ENCODE measurements around the gene PFKFB2. TPM values are rescaled to one million over a fixed set of nuclear protein-coding genes. Genes with fewer than 3 reads are reported as not detected.

Gene PFKFB2
- total and polyA plus RNA-seq, 2 donors (not counting 1 experiment from before 2014, with no cell fraction given) = 6.5 to 18.2 TPM

DNA sequence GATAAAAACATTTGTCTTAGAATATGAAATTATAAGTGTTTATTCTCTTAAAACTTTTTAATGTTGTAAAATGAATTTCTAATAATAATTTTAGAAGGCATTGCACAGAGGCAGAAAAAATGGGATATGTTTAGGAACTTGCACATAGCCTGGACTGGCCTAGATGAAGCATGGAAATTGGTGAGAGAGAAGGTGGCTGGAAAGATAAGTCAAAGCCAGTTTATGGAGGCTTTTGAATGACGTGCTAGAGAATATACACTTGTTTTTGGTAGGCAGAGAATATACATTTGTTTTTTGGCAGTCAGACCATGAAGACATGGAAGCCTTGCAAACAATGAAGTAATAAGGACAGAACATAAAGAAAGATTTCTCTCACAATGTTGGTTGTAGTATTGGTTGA, 48.6 kb downstream of the PFKFB2 start:
- no peaks in the 10 kb centered on the region for H4K20me1 ChIP-seq (ENCODE audit: control insufficient read depth, insufficient read depth, low read length, poor library complexity, severe bottlenecking)
- no peak overlapping the region for H3K4me2 ChIP-seq (replicated peaks; ENCODE audit: low read depth, low read length, poor library complexity, severe bottlenecking)
- ChIA-PET CTCF (interaction anchor here (1.9 kb wide), 1 partner anchor 17 kb away, joined by 8 read pairs; no protein-coding TSS in a partner anchor), POLR2A (no interaction called here)
- H3K9me3 ChIP-seq (ENCODE audit: control extremely low read depth in 1 of 3, control insufficient read depth in 2 of 3, insufficient read depth in 1 of 3, low read length in 2 of 3) = no peaks in the 10 kb centered on the region
- intact Hi-C loops (cut with micrococcal nuclease) = no loop called here
- H3K27ac ChIP-seq (ENCODE audit: low read length in 2 of 2) = no peak overlapping the region
- H3K27ac Mint-ChIP-seq = no peak overlapping the region
- ATAC-seq (ENCODE audit: low read depth) = no peak
- H3K4me3 ChIP-seq (ENCODE audit: control extremely low read depth in 1 of 5, extremely low read depth in 1 of 5, insufficient read depth in 1 of 5, low read depth in 2 of 5, low read length in 4 of 5) = no peak overlapping the region
- no peak overlapping the region for H3K4me3 Mint-ChIP-seq
- no peak for DNase-seq
- peaks cover 37% of the 10 kb centered on the region for H3K27me3 Mint-ChIP-seq
- WGBS (ENCODE audit: insufficient coverage) = 100% methylated on average over 1 of the region's 1 CpG
- no peak for TF ChIP-seq EZH2 (IDR thresholded peaks at IDR 0.05; ENCODE audit: borderline replicate concordance, insufficient read depth, low read depth, low read length, poor library complexity, severe bottlenecking)
- TF ChIP-seq, protein P1, sequence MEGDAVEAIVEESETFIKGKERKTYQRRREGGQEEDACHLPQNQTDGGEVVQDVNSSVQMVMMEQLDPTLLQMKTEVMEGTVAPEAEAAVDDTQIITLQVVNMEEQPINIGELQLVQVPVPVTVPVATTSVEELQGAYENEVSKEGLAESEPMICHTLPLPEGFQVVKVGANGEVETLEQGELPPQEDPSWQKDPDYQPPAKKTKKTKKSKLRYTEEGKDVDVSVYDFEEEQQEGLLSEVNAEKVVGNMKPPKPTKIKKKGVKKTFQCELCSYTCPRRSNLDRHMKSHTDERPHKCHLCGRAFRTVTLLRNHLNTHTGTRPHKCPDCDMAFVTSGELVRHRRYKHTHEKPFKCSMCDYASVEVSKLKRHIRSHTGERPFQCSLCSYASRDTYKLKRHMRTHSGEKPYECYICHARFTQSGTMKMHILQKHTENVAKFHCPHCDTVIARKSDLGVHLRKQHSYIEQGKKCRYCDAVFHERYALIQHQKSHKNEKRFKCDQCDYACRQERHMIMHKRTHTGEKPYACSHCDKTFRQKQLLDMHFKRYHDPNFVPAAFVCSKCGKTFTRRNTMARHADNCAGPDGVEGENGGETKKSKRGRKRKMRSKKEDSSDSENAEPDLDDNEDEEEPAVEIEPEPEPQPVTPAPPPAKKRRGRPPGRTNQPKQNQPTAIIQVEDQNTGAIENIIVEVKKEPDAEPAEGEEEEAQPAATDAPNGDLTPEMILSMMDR (IDR thresholded peaks at IDR 0.05) = no peak
- H3K4me1 Mint-ChIP-seq = no peaks in the 10 kb centered on the region
- no peak overlapping the region for H3K9ac ChIP-seq (ENCODE audit: low read length)
- H3K27me3 ChIP-seq (replicated peaks in 1 of 4; ENCODE audit: control extremely low read depth in 1 of 4, control insufficient read depth in 3 of 4, insufficient read depth in 4 of 4, low read length in 3 of 4) = peaks cover 0 to 7% (median 1%) of the 10 kb centered on the region in 4 experiments
- H3K9me3 Mint-ChIP-seq (ENCODE audit: insufficient read depth) = no peaks in the 10 kb centered on the region
- H3K36me3 ChIP-seq (replicated peaks in 1 of 2; ENCODE audit: control extremely low read depth in 1 of 2, control insufficient read depth in 1 of 2, extremely low read depth in 1 of 2, insufficient read depth in 2 of 2, low read length in 1 of 2) = no peaks in the 10 kb centered on the region
- no peaks in the 10 kb centered on the region for H3K4me1 ChIP-seq (ENCODE audit: control insufficient read depth in 2 of 2, insufficient read depth in 2 of 2, low read length in 2 of 2)
- no peaks in the 10 kb centered on the region for H3K79me2 ChIP-seq (ENCODE audit: control insufficient read depth, insufficient read depth, low read length)
- no peak overlapping the region for H2AFZ ChIP-seq (ENCODE audit: insufficient read depth, low read depth, low read length, poor library complexity, severe bottlenecking)

DNA sequence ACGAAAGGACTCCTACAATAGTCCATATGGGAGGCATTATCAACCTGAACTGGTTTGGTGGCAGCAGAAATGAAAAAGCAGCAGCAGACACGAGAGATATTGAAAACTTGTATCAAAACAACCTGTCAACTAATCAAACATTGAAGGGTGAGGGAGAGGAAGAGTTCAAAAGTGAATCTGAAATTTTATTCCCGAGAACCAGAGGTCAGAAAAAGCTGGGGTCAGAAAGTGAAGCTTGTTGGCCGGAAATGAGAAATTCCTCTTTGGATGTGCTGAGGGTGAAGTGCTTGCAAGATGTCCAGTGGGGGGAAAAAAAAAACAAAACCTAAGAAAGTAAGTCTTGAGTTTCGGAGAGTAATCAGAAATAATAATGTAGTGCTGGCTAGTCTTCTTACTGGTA, 49.1 kb downstream of the PFKFB2 start:
- ChIA-PET POLR2A (no interaction called here), CTCF (no interaction called here)
- no peaks in the 10 kb centered on the region for H3K79me2 ChIP-seq (ENCODE audit: control insufficient read depth, insufficient read depth, low read length)
- H3K27me3 ChIP-seq (replicated peaks in 1 of 4; ENCODE audit: control extremely low read depth in 1 of 4, control insufficient read depth in 3 of 4, insufficient read depth in 4 of 4, low read length in 3 of 4) = peaks cover 0 to 7% (median 1%) of the 10 kb centered on the region in 4 experiments
- no peaks in the 10 kb centered on the region for H3K4me1 Mint-ChIP-seq
- no peaks in the 10 kb centered on the region for H4K20me1 ChIP-seq (ENCODE audit: control insufficient read depth, insufficient read depth, low read length, poor library complexity, severe bottlenecking)
- H3K27me3 Mint-ChIP-seq = peaks cover 40% of the 10 kb centered on the region
- H3K27ac ChIP-seq (ENCODE audit: low read length in 2 of 2) = no peak overlapping the region
- no peak overlapping the region for H3K9ac ChIP-seq (ENCODE audit: low read length)
- no peak overlapping the region for H3K4me3 ChIP-seq (ENCODE audit: control extremely low read depth in 1 of 5, extremely low read depth in 1 of 5, insufficient read depth in 1 of 5, low read depth in 2 of 5, low read length in 4 of 5)
- intact Hi-C loops (cut with micrococcal nuclease) = no loop called here
- no peak overlapping the region for H3K4me2 ChIP-seq (replicated peaks; ENCODE audit: low read depth, low read length, poor library complexity, severe bottlenecking)
- H3K4me1 ChIP-seq (ENCODE audit: control insufficient read depth in 2 of 2, insufficient read depth in 2 of 2, low read length in 2 of 2) = no peaks in the 10 kb centered on the region
- H3K36me3 ChIP-seq (replicated peaks in 1 of 2; ENCODE audit: control extremely low read depth in 1 of 2, control insufficient read depth in 1 of 2, extremely low read depth in 1 of 2, insufficient read depth in 2 of 2, low read length in 1 of 2) = no peaks in the 10 kb centered on the region
- 94% methylated on average over 3 of the region's 5 CpGs for WGBS (ENCODE audit: insufficient coverage)
- no peak overlapping the region for H3K27ac Mint-ChIP-seq
- no peaks in the 10 kb centered on the region for H3K9me3 ChIP-seq (ENCODE audit: control extremely low read depth in 1 of 3, control insufficient read depth in 2 of 3, insufficient read depth in 1 of 3, low read length in 2 of 3)
- no peak for ATAC-seq (ENCODE audit: low read depth)
- no peak overlapping the region for H3K4me3 Mint-ChIP-seq
- no peak overlapping the region for H2AFZ ChIP-seq (ENCODE audit: insufficient read depth, low read depth, low read length, poor library complexity, severe bottlenecking)
- H3K9me3 Mint-ChIP-seq (ENCODE audit: insufficient read depth) = no peaks in the 10 kb centered on the region
- no peak for TF ChIP-seq EZH2 (IDR thresholded peaks at IDR 0.05; ENCODE audit: borderline replicate concordance, insufficient read depth, low read depth, low read length, poor library complexity, severe bottlenecking)
- TF ChIP-seq, protein P1 (IDR thresholded peaks at IDR 0.05) = no peak
- DNase-seq = no peak

Data from B cell (primary cell).